ENCODE measurements around the gene HRG. TPM values are rescaled to one million over a fixed set of nuclear protein-coding genes. Genes with fewer than 3 reads are reported as not detected.

HRG gene
- total and polyA plus RNA-seq, 2 of the 8 experiments (the other 6 are each of a cell fraction or from before 2014, with no cell fraction given) = 0.03 to 0.15 TPM

DNA sequence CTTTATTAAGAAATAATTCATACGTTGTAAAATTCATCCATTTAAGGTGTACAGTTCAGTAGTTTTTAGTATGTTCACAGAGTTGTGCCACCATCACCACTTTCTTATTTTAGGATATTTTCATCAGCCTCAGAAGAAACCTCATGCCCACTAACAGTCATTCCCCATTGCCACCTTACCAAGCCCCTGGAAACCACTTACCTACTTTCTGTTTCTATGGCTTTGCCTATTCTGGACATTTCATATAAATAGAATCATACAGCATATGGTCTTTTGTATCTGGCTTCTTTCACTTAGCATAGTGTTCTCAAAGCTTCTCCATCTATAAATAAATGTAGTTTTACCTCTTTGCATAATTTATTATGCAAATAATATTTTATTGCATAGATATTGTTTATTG lies 19.0 kb upstream of the HRG start (continued):
- no peak for TF ChIP-seq CHD7 (IDR thresholded peaks at IDR 0.05; ENCODE audit: insufficient replicate concordance, low read length)
- TF ChIP-seq RNF2 (IDR thresholded peaks at IDR 0.05; ENCODE audit: borderline replicate concordance, low read depth, low read length, missing control alignments, poor library complexity, severe bottlenecking) = no peak
- no peak for TF ChIP-seq HDAC2 (IDR thresholded peaks at IDR 0.05; ENCODE audit: borderline replicate concordance in 1 of 2, low read depth in 2 of 2, low read length in 2 of 2)
- TF ChIP-seq ZNF274 (IDR thresholded peaks at IDR 0.05; ENCODE audit: borderline replicate concordance, extremely low read depth, low read length) = no peak
- TF ChIP-seq SP2 (IDR thresholded peaks at IDR 0.05; ENCODE audit: low read length) = no peak
